ENCODE results near the gene TARBP2.
A peak's percentile ranks its signal among the peaks of the same experiment; 100 is the strongest.

Gene TARBP2

DNA sequence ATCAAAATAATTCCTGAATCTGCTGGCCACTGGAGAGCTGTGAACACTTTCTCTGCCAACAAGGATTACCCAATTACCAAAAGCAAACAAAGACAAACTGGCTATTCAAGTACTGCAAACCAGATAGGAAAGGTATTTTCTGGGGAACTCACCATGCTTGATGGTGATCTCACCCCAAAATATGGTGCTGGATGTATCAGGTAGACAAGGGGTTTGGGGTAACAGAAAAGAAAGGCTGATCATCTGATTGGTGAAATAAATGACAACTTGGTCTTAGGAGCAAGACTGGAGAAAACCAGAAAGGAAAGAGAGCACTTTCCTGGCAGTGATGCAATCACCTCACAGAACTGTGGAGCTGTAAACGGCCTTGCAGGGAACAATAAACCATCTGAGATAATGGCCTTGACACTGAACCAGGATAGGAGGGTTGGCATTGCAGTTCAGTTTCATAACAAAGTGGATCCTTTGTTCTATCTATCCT is 37.2 kb downstream of the TARBP2 start (continued):
- TF ChIP-seq, protein P1, sequence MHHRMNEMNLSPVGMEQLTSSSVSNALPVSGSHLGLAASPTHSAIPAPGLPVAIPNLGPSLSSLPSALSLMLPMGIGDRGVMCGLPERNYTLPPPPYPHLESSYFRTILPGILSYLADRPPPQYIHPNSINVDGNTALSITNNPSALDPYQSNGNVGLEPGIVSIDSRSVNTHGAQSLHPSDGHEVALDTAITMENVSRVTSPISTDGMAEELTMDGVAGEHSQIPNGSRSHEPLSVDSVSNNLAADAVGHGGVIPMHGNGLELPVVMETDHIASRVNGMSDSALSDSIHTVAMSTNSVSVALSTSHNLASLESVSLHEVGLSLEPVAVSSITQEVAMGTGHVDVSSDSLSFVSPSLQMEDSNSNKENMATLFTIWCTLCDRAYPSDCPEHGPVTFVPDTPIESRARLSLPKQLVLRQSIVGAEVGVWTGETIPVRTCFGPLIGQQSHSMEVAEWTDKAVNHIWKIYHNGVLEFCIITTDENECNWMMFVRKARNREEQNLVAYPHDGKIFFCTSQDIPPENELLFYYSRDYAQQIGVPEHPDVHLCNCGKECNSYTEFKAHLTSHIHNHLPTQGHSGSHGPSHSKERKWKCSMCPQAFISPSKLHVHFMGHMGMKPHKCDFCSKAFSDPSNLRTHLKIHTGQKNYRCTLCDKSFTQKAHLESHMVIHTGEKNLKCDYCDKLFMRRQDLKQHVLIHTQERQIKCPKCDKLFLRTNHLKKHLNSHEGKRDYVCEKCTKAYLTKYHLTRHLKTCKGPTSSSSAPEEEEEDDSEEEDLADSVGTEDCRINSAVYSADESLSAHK (tag by site-specific recombination; IDR thresholded peaks at IDR 0.05), result 0 out of 2 replicates have a peak, but pooled peaks have one; percentile 23
- no peak for TF ChIP-seq ZNF146 (tag by site-specific recombination; IDR thresholded peaks at IDR 0.05)
- TF ChIP-seq, protein P2, sequence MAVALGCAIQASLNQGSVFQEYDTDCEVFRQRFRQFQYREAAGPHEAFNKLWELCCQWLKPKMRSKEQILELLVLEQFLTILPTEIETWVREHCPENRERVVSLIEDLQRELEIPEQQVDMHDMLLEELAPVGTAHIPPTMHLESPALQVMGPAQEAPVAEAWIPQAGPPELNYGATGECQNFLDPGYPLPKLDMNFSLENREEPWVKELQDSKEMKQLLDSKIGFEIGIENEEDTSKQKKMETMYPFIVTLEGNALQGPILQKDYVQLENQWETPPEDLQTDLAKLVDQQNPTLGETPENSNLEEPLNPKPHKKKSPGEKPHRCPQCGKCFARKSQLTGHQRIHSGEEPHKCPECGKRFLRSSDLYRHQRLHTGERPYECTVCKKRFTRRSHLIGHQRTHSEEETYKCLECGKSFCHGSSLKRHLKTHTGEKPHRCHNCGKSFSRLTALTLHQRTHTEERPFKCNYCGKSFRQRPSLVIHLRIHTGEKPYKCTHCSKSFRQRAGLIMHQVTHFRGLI (tag by site-specific recombination; IDR thresholded peaks at IDR 0.05), result no peak
- no peak for TF ChIP-seq OSR2 (tag by site-specific recombination; IDR thresholded peaks at IDR 0.05)
- TF ChIP-seq ZIC2 (tag by site-specific recombination; IDR thresholded peaks at IDR 0.05), result no peak
- 0 out of 2 replicates have a peak, but pooled peaks have one; percentile 25 for TF ChIP-seq ZFP69B (tag by site-specific recombination; IDR thresholded peaks at IDR 0.05)
- TF ChIP-seq KLF7 (tag by site-specific recombination; IDR thresholded peaks at IDR 0.05; ENCODE audit: borderline replicate concordance), result no peak
- TF ChIP-seq ZNF843 (tag by site-specific recombination; IDR thresholded peaks at IDR 0.05), result no peak
- TF ChIP-seq ZBTB8A (tag by site-specific recombination; IDR thresholded peaks at IDR 0.05), result 0 out of 2 replicates have a peak, but pooled peaks have one; percentile 11
- peak; percentile 61; the same call in 1 of the 2 replicates for TF ChIP-seq IKZF3 (tag by site-specific recombination; IDR thresholded peaks at IDR 0.05)
- no peak for TF ChIP-seq ZNF510 (tag by site-specific recombination; IDR thresholded peaks at IDR 0.05; ENCODE audit: insufficient replicate concordance)
- no peak for TF ChIP-seq BCL11B (tag by site-specific recombination; IDR thresholded peaks at IDR 0.05; ENCODE audit: low read depth)
- no peak for TF ChIP-seq HIC1 (tag by site-specific recombination; IDR thresholded peaks at IDR 0.05)
- no peak; the same call in 1 of the 2 replicates for TF ChIP-seq ZNF2 (tag by site-specific recombination; IDR thresholded peaks at IDR 0.05)
- no peak; the same call in 1 of the 2 replicates for TF ChIP-seq ZNF76 (tag by site-specific recombination; IDR thresholded peaks at IDR 0.05; ENCODE audit: borderline replicate concordance, low read depth)
- TF ChIP-seq ZNF274 (IDR thresholded peaks at IDR 0.05; ENCODE audit: low read length), result no peak
- TF ChIP-seq ZNF274 (tag by site-specific recombination; IDR thresholded peaks at IDR 0.05; ENCODE audit: borderline replicate concordance), result no peak
- TF ChIP-seq ZNF138 (tag by site-specific recombination; IDR thresholded peaks at IDR 0.05; ENCODE audit: borderline replicate concordance), result no peak
- 0 out of 2 replicates have a peak, but pooled peaks have one; percentile 34 for TF ChIP-seq ZNF558 (tag by site-specific recombination; IDR thresholded peaks at IDR 0.05)
- TF ChIP-seq TCF7L2 (IDR thresholded peaks at IDR 0.05; ENCODE audit: borderline replicate concordance, low read depth, low read length), result no peak
- TF ChIP-seq ZNF660 (tag by site-specific recombination; IDR thresholded peaks at IDR 0.05), result no peak
- TF ChIP-seq, protein P3, sequence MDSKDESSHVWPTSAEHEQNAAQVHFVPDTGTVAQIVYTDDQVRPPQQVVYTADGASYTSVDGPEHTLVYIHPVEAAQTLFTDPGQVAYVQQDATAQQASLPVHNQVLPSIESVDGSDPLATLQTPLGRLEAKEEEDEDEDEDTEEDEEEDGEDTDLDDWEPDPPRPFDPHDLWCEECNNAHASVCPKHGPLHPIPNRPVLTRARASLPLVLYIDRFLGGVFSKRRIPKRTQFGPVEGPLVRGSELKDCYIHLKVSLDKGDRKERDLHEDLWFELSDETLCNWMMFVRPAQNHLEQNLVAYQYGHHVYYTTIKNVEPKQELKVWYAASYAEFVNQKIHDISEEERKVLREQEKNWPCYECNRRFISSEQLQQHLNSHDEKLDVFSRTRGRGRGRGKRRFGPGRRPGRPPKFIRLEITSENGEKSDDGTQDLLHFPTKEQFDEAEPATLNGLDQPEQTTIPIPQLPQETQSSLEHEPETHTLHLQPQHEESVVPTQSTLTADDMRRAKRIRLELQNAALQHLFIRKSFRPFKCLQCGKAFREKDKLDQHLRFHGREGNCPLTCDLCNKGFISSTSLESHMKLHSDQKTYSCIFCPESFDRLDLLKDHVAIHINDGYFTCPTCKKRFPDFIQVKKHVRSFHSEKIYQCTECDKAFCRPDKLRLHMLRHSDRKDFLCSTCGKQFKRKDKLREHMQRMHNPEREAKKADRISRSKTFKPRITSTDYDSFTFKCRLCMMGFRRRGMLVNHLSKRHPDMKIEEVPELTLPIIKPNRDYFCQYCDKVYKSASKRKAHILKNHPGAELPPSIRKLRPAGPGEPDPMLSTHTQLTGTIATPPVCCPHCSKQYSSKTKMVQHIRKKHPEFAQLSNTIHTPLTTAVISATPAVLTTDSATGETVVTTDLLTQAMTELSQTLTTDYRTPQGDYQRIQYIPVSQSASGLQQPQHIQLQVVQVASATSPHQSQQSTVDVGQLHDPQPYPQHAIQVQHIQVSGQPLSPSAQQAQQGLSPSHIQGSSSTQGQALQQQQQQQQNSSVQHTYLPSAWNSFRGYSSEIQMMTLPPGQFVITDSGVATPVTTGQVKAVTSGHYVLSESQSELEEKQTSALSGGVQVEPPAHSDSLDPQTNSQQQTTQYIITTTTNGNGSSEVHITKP (tag by site-specific recombination; IDR thresholded peaks at IDR 0.05), result peak; percentile 27; the same call in 1 of the 2 replicates
- TF ChIP-seq ZNF433 (tag by site-specific recombination; IDR thresholded peaks at IDR 0.05; ENCODE audit: low read depth), result no peak
- TF ChIP-seq ZEB2 (tag by site-specific recombination; IDR thresholded peaks at IDR 0.05), result peak; percentile 64
- TF ChIP-seq ZNF112 (tag by site-specific recombination; IDR thresholded peaks at IDR 0.05), result no peak
- TF ChIP-seq ZNF692 (tag by site-specific recombination; IDR thresholded peaks at IDR 0.05), result 0 out of 2 replicates have a peak, but pooled peaks have one; percentile 49
- TF ChIP-seq ZNF366 (tag by site-specific recombination; conservative IDR thresholded peaks at IDR 0.05), result 0 out of 2 replicates have a peak, but pooled peaks have one; percentile 35
- TF ChIP-seq ZNF549 (tag by site-specific recombination; IDR thresholded peaks at IDR 0.05), result no peak
- no peak for TF ChIP-seq ZBTB20 (tag by site-specific recombination; IDR thresholded peaks at IDR 0.05)
- TF ChIP-seq ZNF48 (tag by site-specific recombination; IDR thresholded peaks at IDR 0.05), result no peak

All from HEK293 (cell line).